NCI-H748 treated with DMSO at 0.1 percent for 48 hours (cell line): Measurements from ENCODE around the gene SH3GL1.

Experiments used
- DNase-seq: peaks from one replicate; lab custom pipeline; 2025; lab: John Stamatoyannopoulos, UW

The SH3GL1 gene

DNA sequence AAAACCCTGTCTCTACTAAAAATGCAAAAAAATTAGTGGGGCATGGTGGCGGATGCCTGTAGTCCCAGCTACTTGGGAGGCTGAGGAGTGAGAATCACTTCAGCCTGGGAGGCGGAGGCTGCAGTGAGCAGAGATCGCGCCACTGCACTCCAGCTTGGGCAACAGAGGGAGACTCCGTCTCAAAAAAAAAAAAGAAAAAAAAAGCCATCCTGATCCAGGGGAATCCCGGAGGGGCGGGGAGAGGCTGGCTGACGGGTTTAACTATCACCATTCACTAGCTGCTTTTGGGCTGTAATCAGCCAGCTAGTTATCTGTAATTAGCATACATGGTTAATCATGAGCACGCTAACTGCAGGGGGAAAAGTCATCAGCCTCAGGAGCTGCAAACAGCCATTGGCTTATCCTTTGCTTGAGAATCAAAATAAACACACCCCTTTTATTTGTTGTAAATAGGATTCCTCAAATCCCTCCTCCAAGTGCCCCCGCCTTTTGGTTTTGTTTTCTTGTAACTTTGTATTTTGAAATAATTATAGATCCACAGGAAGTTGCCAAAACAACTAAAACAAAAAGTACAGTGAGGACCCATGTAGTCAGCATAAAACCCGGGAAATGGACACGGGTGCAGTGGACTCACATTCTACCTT, 86.4 kb downstream of the SH3GL1 start:
- no peak for DNase-seq
